NCI-H2081 treated with DMSO at 0.1 percent for 48 hours (cell line): ENCODE results near the gene DIS3.
"Not testable (repeated sequence)": the region's sequence is repeated elsewhere in the genome, so short reads cannot be mapped to it uniquely, and the experiment has no call there.

Experiments used
- DNase-seq: peaks from one replicate; lab custom pipeline; 2025; lab: John Stamatoyannopoulos, UW

The DIS3 gene, protein sequence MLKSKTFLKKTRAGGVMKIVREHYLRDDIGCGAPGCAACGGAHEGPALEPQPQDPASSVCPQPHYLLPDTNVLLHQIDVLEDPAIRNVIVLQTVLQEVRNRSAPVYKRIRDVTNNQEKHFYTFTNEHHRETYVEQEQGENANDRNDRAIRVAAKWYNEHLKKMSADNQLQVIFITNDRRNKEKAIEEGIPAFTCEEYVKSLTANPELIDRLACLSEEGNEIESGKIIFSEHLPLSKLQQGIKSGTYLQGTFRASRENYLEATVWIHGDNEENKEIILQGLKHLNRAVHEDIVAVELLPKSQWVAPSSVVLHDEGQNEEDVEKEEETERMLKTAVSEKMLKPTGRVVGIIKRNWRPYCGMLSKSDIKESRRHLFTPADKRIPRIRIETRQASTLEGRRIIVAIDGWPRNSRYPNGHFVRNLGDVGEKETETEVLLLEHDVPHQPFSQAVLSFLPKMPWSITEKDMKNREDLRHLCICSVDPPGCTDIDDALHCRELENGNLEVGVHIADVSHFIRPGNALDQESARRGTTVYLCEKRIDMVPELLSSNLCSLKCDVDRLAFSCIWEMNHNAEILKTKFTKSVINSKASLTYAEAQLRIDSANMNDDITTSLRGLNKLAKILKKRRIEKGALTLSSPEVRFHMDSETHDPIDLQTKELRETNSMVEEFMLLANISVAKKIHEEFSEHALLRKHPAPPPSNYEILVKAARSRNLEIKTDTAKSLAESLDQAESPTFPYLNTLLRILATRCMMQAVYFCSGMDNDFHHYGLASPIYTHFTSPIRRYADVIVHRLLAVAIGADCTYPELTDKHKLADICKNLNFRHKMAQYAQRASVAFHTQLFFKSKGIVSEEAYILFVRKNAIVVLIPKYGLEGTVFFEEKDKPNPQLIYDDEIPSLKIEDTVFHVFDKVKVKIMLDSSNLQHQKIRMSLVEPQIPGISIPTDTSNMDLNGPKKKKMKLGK

GRCh38 chr13:72781451-72782439 is at the start of gene DIS3, which contains the start of gene PIBF1:
Gene DIS3, minus strand, starts transcription at chr13:72781900. Its CDS starts 68 bp downstream, at chr13:72781832.
Gene PIBF1, plus strand, starts transcription at chr13:72782133. Its CDS starts 1,337 bp downstream, at chr13:72783470.
- DNase-seq, result peak; percentile 88

DNA sequence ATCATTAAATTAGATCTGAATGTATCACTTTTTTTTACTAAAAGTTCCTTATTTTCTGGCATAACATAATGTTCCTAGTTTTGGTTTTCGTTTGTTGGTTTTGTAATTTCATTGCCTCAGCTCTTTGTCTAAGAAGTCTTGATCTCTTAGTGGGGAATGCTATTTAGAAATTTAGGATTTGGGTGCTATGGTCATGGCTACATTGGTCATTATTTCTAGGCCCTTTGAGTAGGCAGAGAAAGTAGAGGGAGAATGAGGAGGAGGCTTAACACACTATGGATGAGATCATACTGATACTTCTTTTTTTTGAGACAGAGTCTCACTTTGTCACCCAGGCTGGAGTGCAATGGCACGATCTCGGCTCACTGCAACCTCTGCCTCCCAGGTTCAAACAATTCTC is 42.0 kb upstream of the DIS3 start:
- DNase-seq, result no peak

DNA sequence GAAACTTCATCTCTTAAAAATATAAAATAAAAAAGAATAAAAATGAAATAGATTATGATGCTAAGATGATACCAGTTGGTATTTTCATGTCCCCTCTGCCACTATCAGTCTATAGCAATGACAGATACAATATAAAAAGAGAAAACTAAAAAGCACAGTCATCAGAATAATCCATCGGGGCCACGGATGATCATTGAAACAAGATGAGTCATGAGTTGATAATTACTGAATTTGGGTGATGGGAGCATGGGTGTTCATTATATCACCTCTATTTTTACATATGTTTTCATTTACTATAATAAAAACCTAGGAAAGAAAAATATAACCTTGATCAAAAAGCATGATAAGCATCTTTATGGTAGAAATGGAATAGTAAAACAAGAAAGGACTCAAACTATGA is 41.4 kb upstream of the DIS3 start:
- no peak for DNase-seq

DNA sequence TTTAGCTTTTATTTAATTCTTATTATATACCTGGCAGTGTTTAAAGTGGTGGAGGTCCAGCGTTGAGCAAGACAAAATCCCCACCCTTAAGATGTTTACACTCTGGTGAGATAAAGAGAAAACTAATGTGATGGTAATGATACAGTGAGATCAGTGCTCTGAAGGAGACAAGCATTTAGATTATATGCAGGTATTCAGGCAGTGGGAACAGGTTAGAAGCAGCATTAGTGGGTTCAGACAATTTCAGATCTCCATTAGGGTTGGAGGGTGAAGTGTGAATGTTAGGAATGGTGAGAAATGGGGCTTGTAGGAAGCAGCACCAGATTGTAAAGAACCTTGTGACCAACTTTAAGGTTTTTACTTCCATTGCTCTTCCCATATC is 39.2 kb upstream of the DIS3 start:
- DNase-seq, result no peak

- DNase-seq, result no peak
Measured at GRCh38 chr13:72820156-72820897, 38.6 kb upstream of the DIS3 start.

DNA sequence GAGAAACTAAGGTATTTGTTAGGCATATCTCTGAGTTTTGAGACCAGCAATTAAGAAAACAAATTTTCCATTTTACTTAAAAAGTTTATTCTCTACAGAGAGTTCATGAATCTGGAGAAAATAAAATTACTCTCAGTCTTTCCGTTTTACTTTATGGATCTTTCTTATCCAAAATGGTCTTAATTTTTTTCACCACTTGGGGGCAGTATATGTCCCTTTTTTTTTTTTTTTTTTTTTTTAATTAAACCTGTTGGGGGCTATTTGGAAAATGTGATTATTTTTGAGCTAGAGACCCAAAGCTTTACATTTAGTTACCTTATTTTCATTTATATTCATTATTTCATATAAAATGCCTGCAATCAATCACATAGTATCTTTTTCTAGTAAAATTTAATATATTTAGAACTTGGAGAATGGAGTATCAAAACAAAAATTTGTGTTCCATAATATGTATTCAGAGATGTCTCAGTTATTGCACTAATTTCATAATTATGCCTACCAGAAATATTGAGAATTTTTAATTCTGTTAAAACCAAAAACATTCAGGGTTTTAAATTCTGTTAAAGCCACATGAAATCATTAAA is 27.3 kb upstream of the DIS3 start:
- no peak for DNase-seq

DNA sequence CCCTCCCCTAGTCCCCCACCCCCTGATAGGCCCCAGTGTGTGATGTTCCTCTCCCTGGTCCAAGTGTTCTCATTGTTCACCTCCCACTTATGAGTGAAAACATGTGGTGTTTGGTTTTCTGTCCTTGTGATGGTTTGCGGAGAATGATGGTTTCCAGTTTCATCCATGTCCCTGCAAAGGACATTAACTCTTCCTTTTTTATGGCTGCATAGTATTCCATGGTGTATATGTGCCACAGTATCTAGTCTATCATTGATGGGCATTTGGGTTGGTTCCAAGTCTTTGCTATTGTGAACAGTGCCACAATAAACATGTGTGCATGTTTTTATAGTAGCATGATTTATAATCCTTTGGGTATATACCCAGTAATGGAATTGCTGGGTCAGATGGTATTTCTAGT is 24.8 kb upstream of the DIS3 start:
- not testable (repeated sequence) for DNase-seq

DNA sequence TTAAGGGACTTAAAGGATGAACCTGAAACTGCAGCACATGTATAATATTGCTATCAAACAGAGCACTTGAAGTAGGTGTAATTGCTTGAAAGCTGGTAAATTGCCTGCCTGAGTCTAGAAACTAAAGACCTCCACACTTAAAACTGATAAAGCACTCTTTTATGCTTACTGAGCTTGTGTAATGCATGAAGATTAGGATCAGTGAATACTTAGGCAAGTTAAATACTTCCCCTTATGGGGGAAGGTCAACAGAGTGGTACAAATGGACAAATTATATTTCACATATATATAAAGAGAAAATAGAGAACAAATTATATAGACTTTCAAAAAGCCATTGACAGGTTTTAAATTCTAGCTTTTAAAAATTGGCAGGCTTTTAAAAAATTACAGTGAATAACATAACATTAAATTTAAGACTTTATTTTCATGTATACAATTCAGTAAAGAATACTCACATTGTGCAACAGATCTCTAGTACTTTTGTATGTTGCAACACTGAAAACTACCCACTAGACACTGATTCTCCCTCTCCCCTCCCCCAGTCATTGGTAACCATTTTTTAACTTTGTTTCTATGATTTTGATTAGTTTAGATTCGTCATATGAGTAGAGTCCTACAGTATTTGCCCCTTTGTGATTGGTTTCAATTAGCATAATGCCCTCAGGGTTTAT is 24.1 kb upstream of the DIS3 start:
- no peak for DNase-seq

DNA sequence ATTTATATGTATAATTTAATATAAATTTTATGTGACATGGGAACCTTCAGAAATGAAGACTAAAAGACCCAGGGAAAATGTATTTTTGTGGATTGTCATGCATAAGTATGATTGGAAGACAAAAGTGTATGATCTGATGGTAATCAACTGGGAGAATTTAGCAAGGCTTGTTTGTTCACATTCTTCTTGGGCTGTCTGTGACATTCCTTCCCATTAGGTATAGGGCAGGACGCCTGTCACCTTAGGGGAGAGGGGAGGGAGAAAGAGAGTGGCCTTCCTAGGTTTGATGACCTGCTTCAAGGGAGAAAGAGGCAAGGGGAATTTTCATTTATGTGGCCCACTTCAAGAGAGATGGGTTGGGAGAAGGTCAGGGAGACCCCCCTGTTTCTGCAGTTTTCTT is 22.6 kb upstream of the DIS3 start:
- no peak for DNase-seq

- no peak for DNase-seq
Measured at GRCh38 chr13:72798817-72799216, 17.1 kb upstream of the DIS3 start.

GRCh38 chr13:72792640-72793039 is 10.9 kb upstream of the DIS3 start:
- no peak for DNase-seq

DNA sequence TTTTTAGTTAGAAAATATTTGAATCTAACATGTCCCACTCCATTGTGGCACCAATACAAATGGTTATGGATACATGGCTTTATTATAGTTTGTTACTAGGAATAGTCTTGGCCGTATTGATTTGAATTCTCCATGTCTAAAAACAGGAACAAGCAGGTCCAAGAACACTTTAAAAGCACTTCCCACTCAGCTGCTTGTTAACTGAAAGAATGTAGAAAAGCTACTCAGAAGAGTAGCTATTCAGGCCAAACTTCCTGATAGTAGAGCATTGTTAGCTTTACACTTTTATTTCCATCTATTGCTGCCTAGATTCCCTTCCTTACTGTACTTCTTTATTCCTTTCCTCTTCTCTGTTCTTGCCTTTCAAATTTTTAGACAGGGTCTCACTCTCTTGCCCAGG is 7.1 kb upstream of the DIS3 start:
- DNase-seq, result no peak

DNA sequence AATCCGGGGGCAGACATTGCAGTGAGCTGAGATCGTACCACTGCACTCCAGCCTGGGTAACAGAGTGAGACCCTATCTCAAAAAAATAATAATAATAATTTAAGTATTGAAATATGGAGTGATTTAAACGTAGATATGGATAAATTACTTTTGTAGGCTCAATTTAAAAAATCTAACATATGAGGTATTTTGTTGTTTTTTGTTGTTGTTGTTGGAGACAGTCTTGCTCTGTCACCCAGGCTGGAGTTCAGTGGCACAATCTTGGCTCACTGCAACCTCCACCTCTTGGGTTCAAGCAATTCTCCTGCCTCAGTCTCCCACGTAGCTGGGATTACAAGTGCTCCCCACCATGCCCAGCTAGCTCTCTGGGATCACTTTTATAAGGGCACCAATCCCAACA is 3.0 kb upstream of the DIS3 start:
- not testable (repeated sequence) for DNase-seq

DNA sequence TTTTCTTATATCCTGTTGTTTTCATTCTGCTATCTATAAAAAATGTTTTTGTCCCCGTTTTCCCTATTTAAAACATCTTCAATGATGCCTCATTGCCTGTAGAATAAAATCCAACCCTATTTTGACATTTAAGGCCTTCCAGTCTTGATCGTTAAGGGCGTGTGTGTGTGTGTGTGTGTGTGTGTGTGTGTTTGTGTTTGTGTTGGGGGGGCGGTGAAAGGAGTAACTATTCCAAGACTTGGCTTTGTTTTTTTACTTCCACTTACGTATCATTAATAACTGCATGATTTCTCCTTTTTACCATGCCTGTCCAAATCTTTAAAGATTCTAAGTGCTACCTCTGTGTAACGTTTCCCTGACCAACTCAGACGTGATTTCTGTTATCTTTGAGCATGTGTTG is 1.0 kb upstream of the DIS3 start:
- no peak for DNase-seq

GRCh38 chr13:72774019-72774418 is 7.7 kb downstream of the DIS3 start:
- no peak for DNase-seq

DNA sequence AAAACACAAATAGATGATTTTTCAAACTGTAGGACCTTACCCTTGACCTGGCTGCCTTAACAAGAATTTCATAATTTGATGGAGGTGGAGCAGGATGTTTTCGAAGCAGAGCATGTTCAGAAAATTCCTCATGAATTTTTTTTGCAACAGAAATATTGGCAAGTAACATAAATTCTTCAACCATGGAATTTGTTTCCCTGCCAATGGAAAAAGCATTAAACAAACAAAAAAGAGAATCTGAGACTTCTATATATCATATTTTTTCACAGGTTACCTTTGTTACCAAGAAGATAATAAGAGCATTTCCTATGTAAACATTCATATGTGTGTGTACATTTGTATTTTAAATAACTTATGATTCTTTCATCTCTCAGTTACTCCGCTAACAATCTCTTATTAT is 18.3 kb downstream of the DIS3 start:
- no peak for DNase-seq

GRCh38 chr13:72760189-72760588 is 21.5 kb downstream of the DIS3 start:
- no peak for DNase-seq

DNA sequence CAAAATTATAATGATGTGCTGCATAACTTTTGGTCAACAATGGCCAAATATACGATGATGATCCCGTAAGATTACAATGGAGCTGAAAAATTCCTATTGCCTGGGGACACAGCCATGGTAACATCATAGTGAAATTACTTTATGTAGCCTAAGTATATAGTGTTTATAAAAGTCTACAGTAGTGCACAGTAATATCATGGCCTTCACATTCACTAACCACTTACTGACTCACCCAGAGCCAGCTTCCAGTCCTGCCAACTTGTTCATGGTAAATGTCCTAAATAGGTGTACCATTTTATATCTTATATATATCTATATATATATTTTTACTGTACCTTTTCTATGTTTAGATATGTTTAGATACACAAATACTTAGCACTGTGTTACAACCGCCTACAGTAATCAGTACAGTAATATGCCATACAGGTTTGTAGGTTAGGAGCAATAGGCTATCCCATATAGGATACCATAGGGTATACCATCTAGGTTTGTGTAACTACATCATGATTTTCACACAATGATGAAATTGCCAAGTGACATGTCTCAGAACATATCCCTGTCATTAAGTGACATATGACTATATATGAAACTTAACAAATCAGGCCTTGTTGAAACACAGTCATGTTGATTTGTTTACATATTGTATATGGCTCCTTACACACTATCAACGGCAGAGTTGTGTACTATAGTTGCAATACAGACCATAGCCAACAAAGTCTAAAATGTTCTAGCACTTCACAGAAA is 23.7 kb downstream of the DIS3 start:
- DNase-seq, result no peak

GRCh38 chr13:72754111-72754510 is 27.6 kb downstream of the DIS3 start:
- DNase-seq, result no peak
